Ovary (tissue), 3 donors: ENCODE results near the gene GSTT2.

Source experiments
- EP300 ChIP-seq: sonication (generic); formaldehyde crosslinking; IDR thresholded peaks from one replicate; pipeline ENCODE4 v1.6.1; 2017; ENCODE audit warnings: antibody characterized with exemption
- TF ChIP-seq, protein P1 (sequence below), 3 donors: fragments of 450-650 bp in 2 of 3; fragments of 200-600 bp in 1 of 3; IDR thresholded peaks; one replicate each; pipeline versions ENCODE4 v1.5.1 to v1.8.0; 2016 to 2022; ENCODE audit warnings: antibody characterized with exemption in 3 of 3, mild to moderate bottlenecking in 1 of 3
- donor health status: DM: no; HTN: no; CAD: no.

DNA sequence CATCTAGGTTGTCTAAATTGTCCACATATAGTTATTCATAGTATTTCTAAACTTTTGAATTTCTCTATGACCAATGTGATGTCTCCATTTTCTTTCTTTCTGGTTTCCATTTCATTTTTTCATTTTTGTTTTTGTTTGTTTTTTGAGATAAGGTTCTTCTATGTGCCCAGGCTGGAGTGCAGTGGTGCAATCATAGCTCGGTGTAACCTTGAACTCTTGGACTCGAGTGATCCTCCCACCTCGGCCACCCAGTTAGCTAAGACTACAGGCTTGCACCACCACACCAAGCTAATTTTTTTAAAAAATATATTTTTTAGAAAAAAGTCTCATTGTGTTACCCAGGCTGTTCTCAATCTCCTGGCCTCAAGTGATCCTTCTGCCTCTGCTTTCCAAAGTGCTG lies 17.2 kb downstream of the GSTT2 start:
- TF ChIP-seq, protein P1, sequence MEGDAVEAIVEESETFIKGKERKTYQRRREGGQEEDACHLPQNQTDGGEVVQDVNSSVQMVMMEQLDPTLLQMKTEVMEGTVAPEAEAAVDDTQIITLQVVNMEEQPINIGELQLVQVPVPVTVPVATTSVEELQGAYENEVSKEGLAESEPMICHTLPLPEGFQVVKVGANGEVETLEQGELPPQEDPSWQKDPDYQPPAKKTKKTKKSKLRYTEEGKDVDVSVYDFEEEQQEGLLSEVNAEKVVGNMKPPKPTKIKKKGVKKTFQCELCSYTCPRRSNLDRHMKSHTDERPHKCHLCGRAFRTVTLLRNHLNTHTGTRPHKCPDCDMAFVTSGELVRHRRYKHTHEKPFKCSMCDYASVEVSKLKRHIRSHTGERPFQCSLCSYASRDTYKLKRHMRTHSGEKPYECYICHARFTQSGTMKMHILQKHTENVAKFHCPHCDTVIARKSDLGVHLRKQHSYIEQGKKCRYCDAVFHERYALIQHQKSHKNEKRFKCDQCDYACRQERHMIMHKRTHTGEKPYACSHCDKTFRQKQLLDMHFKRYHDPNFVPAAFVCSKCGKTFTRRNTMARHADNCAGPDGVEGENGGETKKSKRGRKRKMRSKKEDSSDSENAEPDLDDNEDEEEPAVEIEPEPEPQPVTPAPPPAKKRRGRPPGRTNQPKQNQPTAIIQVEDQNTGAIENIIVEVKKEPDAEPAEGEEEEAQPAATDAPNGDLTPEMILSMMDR (IDR thresholded peaks at IDR 0.05) = no peak
- no peak for TF ChIP-seq EP300
